Muscle of arm (tissue), 12 donors: ENCODE data around the gene ZNF592. TPM values are rescaled to one million over a fixed set of nuclear protein-coding genes. Genes with fewer than 3 reads are reported as not detected.
"Not testable (repeated sequence)": the region's sequence is repeated elsewhere in the genome, so short reads cannot be mapped to it uniquely, and the experiment has no call there.

Experiments
- DNase-seq: peaks from one replicate; pipeline ENCODE4 v3.0.0-alpha.2; 2013
- polyA plus RNA-seq, 12 donors: library from polyadenylated mRNA; unstranded; fragments of 120-200 nt; gene quantifications; one replicate each; pipeline ENCODE4 v1.2.1, GENCODE V29; 2013; ENCODE audit not compliant: insufficient read length in 12 of 12

Gene ZNF592
- polyA plus RNA-seq, 12 donors = 19.5 to 29.1 (median 21.5) TPM; not detected in 1

DNA sequence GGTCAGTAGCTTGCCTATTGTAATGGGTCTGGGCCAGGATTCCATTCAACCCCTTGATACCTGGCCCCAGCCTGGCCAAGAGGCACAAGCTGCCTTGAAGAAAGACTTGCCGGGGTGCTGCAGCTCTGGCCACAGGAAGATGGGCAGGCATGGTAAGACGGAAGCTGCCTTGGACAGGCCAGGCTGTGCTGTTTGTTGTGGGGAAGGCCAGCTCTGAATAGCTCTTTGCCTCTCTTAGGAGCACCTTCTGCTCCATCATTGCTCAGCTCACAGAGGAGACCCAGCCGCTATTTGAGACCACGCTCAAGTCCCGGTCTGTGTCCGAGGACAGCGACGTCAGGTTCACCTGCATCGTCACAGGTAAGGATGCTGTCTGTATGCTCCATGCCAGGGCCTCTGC is 78.9 kb downstream of the ZNF592 start:
- no peak for DNase-seq

DNA sequence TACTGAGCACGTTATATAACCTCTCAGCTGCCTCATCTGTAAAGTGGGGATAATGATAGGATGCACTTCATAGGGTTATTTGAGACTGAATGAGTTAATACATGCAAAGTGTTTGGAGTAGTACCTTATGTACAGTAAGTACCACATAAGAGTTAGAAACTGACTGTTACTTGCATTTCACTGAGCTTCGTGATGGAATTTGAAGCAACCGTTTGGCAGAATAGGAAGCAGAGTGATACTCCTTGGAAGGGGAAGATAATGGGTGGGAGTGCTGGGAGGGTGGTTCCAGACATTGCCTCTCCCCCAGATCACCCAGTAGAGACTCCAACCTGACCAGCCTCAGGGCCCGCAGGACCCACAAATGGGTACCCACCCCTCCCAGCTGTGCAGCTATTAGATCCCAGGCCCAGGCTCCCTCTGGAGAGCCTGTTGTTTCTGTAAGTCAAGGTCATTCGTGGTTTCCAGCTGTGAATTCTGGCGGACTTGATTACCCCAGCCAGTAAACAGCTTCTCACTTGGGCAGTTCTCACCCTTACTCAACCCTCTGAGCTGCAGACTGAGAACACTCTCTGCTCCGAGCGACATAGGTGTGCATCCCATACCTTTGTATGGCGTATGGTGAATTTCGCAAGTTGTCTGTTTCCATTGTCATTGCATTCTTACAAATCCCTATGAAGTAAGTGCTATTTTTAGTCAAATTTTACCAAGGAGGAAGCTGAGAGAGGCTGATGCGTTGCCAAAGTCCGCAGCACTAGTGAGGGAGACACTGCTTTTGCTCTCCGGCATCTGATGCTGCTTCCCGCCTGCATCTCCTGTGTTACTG is 79.9 kb downstream of the ZNF592 start:
- peak; percentile 66 for DNase-seq

DNA sequence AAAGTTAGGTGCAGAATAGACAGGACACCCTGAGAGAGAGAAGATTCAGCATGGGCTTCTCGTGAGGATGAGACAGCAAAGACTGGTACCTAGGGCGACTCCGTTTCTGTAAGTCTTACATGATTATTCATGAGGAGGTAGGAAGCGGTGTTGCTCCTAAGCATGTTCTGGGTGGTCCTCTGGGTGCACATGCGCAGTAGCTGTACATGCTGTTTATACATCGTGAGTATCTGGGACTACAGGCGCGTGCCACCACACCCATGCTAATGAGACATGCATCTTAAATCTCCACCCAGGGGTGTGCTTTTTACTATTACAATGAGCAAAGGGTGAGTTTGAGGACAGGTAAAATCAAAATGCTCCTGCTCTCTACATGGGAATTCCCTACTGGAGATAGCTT is 81.0 kb downstream of the ZNF592 start:
- DNase-seq = no peak

DNA sequence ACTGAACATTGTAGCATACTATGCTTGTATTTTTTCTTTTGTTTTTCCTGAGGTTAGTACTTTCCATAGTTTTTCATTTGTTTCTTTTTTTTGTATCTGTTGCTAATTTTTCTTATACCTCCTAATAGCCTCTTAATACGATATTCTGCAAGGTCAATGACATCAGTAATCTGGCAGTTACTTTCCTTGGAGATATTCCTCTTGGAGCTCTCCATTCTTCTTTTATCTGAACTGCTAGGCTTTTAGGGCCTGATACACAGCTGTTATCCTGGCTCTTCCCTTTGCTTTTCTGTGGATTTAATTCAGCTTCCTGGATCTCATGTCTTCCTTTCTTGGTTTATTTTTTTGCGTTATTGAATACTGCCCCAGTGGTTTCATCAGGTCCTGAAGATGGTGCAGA is 81.6 kb downstream of the ZNF592 start:
- DNase-seq = no peak

DNA sequence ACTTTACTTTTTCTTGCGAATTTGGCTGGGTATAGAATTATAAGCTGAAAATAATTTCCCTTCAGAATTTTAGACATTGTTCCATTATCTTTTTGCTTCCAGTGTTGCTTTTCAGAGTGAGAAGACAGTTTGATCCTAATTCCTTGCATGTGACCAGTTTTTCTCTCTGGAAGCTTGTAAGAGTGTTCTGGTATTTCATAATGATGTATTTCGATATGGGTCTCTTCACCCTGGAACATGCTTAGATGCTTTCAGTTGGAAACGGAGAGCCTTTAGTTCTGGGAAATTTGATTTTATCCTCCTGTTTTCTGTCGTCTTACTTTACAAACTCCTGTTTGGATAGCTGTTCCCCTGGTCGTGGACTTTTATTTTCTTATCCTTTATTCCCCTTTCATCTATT is 82.6 kb downstream of the ZNF592 start:
- no peak for DNase-seq

DNA sequence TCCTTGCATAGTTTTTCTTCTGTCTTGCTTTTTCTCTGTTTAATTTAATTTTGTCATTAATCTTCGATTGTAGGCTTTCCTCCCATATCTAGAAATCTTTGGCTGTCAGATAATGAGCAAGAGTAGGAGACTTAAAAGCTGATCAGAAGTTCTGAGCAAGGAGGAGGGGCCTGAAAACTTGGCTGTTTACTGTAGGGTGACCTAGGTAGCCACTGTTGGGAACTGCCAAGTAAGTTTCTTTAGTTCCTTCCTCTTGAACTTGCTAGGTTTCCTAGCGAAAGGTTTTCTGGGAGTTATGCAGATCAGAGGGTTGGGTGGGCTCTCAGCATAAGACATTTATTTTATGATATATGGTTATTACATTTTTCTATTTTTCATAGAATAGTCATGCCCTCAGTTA is 83.2 kb downstream of the ZNF592 start:
- no peak for DNase-seq

DNA sequence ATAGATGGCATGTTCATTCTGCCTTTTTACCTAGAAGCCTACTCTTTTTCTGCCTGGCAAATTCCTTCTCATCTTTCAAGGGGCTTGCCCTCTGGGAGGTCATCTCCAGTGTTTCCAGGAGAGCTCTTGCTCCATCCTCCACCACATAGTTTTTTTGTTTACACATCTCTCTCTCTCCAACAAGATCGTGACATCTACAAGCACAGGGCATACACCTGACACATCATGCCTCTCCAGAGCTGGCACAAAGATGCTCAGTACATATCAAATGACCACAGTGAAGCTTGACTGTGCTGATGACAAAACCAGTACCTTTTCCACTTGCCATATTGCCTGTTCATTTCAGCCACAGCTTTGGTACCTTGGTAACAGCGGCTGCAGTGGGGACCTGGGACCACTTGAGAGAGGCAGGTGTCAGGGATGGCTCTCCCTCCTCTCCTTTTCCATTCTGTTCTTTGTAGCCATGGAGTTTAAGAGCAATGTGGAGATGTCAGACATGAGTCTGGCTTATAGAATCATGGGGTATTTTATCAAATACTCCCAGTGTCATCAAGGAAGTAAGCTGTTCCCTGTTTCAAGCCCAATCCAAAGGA is 84.2 kb downstream of the ZNF592 start:
- no peak for DNase-seq

DNA sequence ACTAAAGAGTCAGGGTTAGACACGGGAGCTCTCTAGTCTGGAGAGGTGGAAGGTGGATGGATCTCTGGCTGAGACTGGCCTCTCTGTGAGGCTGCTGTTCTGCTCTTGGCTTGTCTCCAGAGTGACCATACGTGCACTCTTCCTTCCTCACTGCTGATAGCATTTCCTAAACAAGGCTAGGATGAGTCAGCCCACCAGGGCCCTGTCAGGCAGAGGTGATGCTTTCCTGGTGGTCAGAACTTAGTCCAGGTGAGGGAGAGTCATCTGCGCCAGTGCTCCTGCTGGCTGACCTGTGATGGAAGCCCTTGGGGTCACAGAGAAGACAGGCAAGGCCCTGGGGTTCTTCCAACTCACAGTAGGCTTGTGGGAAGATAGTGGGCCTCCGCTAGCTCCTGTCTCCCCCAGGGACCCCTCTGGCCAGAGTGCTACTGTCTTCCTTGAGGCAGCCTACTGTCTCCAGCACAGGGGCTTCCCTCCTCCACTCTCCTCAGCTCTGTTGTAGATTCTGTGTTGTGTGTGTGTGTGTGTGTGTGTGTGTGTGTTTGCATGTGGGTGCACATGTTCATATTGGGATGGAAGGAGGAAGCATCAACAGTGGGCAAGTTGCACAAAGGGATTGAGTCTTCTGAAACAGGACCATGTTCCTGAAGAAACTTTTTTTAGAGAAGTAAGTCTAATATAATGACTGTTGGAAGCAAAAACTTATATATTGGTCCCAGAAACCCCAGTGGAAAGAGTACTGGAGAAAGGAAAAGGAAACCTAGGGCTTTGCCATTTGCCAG is 85.2 kb downstream of the ZNF592 start:
- DNase-seq = no peak

DNA sequence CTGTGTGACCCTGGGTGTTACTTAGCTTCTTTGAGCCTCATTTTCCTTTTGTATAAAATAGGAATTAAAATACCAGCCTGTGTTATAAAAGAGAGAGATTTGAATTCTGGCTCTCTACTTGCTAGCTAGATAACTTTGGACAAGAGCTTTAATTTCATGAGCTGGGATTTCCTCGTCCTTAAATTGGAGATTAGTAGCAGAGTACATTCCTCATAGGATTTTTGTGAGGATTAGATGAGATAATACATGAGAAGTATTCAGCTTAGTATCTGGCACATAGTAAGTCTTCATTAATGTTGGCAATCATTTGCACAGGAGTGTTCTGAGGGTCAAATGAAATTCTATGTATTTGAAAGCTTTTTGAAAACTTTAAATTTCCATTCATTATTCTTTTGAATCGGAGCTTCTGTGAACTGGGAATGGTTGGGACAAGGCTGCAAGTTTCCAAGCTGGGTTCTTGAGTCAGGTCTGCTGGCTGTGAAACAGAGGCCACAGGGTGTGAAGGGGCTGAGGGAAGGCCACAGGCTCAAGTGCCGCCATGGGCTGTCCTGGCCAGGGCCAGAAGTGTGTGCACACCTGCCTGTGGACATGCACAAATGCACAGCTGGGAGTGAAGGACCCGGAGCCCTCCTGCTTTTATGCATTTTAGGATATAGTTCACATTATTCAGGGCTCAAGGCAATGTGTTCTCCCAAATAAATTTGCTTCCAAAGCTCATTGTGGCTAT is 86.0 kb downstream of the ZNF592 start:
- no peak for DNase-seq

DNA sequence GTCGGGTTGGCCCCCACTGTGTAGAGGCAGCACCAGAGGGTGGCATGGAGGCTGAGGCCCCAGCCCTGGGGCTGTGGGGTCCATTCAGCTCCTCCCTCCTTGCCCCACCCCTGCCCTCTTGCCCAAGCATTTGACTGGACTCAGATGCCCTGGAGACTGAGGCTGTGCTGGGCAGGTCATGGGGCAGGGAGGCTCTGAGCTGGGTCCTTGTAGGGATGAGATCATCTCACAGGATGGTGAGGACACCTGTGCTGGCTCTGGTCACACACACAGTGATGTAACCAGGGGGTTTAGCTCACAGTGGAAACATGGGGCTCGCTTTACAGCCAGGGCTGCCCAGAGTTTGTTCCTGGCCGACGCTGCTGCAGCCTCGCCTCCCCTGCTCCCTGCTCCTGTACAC is 86.6 kb downstream of the ZNF592 start:
- no peak for DNase-seq

DNA sequence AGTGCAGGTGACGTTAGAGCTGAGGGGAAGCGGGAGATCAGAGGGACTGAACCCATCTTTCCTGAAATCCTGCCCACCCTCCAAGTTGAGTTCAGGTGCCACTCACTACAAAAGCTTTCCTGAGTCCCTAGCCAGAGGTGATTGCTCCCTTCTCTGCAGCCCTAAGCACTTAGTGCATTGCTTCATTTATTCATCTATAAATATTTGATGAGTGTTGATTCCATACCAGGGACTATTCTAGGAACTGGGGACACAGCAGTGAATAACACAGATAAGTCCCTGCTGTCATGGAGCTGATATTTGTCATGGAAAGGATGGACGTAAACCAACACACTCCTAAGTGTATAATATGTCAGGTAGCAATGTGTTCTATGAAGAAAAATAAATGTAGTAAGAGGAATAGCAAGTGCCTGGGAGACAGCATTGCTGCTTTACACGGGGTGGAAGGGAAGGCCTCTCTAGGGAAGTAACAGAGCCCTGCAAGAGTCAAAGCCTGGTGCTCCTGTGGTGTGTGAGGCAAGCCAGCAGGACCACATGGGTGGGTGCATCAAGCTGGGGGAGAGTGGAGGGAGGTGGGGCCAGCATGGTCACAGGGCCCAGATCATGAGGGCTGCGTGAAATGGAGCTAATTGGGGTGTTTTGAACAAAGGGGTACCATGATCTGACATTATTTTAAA is 87.4 kb downstream of the ZNF592 start:
- DNase-seq = no peak

DNA sequence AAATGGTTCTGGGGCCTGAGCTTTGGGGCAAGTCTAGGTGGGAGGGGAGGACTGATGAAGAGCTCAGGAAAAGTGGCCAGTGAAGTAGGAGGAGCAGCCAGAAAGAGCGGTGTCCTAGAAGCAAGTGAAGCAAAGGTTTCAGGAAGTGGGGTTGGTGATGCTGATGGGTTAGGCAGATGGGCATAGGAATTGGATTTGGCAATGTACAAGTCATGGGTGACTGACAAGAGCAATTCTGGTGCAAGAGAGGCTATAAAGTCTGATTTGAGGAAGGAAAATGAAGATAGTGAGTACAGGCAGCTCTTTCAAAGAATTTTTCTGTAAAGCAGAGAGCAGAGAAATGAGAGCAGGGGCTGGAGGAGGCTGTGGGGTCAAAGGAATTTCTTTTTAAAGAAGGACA is 88.5 kb downstream of the ZNF592 start:
- DNase-seq = no peak

DNA sequence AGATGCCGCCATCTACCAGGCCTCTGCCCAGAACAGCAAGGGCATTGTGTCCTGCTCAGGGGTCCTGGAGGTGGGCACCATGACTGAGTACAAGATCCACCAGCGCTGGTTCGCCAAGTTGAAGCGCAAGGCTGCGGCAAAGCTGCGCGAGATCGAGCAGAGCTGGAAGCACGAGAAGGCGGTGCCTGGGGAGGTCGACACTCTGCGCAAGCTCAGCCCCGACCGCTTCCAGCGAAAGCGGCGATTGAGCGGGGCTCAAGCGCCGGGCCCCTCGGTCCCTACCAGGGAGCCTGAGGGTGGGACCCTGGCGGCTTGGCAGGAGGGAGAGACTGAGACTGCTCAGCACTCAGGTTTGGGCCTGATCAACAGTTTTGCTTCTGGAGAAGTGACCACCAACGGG is 91.3 kb downstream of the ZNF592 start:
- no peak for DNase-seq

DNA sequence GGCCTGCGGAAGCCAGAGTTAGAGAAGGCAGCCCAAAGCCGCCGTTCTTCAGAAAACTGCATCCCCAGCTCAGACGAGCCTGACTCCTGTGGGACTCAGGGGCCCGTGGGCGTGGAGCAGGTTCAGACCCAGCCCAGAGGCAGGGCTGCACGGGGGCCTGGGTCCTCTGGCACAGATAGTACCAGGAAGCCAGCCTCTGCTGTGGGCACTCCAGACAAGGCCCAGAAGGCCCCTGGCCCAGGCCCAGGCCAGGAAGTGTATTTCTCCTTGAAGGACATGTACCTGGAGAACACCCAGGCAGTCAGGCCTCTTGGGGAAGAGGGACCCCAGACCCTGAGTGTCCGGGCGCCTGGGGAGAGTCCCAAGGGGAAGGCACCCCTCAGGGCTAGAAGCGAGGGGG is 91.9 kb downstream of the ZNF592 start:
- no peak for DNase-seq

DNA sequence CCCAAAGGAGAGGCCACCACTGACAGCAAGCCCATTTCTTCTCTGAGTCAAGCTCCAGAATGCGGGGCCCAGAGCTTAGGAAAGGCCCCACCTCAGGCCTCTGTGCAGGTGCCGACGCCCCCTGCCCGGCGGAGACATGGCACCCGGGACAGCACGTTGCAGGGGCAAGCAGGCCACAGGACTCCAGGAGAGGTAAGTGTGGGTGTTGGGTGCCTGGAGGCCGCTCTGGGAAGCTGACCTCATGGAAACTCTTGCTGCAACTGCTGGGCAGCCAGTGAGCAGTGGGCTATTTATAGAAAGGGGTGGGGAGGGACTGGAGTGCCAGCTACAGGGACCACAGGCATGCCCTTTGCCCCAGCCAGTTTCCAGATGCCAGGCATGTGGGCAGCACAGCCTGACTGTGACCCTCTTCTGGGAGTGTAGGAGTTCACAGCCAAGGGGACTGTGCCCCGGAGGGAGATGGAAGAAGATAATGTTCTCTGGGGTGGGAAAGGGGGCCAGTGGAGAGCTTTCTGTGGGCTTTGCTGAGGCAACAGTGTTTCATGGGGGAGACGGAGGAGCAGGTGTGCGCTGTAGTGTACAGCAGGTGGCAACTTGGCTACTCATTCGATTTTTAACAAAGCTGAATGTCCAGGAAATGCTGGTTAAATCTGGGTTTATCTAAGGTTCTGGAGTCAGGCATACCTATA is 92.5 kb downstream of the ZNF592 start:
- no peak for DNase-seq

DNA sequence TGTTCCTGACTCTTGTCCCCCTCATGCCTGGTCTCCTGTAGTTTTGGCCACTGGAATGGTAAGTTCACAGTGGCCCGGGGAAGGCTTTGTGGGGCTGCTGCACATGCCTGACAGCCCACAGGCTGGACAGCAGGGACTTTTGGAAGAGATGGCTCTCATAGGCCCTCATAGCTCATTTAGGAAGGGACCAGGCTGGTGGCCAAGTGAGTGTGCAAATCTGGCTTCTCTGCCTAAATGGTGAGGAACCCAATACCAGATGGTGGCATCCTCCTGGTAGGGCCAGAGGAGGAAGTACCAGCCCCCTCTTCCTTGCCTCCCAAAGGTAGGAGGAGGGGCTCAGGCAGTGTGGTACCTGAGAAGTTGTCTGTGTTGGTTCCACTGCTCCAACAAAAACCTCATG is 94.4 kb downstream of the ZNF592 start:
- DNase-seq = no peak

DNA sequence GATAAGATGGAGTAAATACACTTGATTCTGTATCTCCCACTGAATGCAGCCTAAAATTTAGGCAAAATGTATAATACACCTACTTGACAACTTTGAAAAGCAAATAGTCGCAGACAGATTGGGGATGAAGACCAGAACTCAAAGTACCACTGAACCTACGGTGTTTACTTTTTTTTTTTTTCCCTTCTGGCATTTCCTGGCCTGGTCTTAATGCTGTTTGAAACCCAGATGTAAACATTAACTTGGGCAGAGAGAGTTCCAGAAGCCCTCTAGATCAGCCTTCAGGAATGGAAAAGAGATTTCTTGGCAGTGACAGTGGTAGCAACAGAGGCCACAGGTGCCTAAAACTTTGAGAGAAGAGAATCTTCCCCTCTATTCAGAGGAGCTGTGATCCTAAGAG is 96.6 kb downstream of the ZNF592 start:
- DNase-seq = no peak

DNA sequence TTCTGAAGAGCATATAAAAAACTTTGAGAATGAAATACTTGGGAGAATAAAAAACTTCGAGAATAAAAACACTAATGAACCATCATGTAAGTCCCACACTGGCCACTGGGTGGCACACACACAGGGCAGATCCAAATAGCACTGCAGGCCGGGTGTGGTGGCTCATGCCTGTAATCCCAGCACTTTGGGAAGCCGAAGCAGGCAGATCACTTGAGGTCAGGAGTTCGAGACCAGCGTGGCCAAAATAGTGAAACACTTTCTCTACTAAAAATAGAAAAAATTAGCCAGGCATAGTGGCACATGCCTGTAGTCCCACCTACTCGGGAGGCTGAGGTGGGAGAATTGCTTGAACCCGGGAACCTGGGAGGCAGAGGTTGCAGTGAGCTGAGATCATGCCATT is 97.2 kb downstream of the ZNF592 start:
- DNase-seq = not testable (repeated sequence)

DNA sequence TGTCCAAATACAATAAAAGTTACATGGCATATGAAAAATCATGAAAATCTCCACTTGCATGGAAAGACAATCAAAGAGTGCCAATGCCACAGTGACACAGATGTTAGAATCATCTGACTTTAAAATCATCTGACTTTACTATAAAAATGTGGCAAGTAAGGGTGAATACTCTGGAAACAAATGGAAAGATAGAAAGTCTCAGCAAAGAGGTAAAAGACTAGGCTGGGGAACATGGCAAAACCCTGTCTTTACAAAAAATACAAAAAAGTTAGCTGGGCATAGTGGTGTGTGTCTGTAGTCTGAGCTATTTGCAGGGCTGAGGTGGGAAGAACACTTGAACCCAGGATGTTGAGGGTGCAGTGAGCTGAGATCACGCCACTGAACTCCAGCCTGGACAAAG is 97.9 kb downstream of the ZNF592 start:
- DNase-seq = no peak

DNA sequence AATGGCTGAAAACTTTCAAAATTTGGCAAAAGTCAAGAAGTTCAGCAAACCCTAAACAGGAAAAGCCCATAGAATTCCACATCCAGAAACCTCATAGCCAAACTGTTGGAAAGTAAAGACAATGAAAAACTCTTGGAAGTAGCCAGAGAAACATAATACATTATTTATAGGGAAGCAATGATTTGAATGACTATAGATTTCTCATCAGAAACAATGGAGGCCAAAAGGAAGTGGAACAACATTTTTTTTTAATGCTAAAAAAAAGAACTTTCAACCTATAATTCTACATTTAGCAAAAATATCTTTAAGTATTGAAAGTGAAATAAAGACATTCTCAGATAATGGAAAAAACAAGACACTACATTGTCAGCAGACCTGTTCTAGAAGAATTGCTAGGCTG is 99.0 kb downstream of the ZNF592 start:
- DNase-seq = no peak

DNA sequence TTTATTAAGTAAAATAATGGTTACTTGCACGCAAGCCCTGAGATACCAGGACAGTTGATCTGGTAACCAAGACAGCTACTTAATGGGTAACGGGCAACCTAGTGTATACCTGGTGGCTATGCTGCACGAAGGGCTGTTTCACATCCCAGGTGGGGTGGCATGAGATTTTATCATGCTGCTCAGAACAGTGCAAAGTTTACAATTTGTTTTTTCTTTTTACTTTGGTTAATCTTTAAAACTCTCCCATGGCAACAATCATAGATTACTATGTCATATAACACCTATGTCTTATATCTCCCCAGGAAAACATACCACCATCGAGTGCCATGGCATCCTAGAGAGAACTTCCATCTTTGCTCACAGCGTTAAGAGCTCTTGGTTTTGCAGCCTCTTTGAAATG is 103.8 kb downstream of the ZNF592 start:
- DNase-seq = no peak
